Ovary (tissue), 3 donors: ENCODE results near the gene SBK3.

Experiments used
- EP300 ChIP-seq: sonication (generic); formaldehyde crosslinking; IDR thresholded peaks from one replicate; pipeline ENCODE4 v1.6.1; 2017; ENCODE audit warnings: antibody characterized with exemption
- POLR2A ChIP-seq: fragments of 450-650 bp; IDR thresholded peaks from one replicate; pipeline ENCODE4 v1.6.1; 2017; ENCODE audit warnings: antibody characterized with exemption, mild to moderate bottlenecking, moderate library complexity
- TF ChIP-seq, protein P1 (sequence below), 3 donors: fragments of 450-650 bp in 2 of 3; fragments of 200-600 bp in 1 of 3; IDR thresholded peaks; one replicate each; pipeline versions ENCODE4 v1.5.1 to v1.8.0; 2016 to 2022; ENCODE audit warnings: antibody characterized with exemption in 3 of 3, mild to moderate bottlenecking in 1 of 3
- donor health status: DM: no; HTN: no; CAD: no.

DNA sequence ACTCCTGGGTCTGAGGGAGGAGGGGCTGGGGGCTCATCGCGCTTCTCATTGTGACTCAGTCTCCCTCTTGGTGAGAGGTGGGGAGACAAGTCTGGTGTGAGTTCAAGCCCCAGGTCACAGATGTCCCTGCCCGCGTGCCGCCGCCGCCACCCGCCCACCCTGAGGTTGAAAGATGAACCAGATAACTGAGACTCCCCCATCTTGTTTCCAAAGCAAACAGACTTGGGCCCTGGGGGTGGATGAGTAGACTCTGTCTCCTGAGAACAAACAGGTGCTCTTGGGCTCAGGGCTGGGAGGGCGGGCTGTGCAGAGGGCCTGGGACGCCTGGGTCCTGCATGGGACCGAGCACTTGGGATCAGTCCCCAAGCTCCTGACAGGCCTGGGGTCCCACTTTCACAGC lies 9.0 kb downstream of the SBK3 start:
- TF ChIP-seq, protein P1, sequence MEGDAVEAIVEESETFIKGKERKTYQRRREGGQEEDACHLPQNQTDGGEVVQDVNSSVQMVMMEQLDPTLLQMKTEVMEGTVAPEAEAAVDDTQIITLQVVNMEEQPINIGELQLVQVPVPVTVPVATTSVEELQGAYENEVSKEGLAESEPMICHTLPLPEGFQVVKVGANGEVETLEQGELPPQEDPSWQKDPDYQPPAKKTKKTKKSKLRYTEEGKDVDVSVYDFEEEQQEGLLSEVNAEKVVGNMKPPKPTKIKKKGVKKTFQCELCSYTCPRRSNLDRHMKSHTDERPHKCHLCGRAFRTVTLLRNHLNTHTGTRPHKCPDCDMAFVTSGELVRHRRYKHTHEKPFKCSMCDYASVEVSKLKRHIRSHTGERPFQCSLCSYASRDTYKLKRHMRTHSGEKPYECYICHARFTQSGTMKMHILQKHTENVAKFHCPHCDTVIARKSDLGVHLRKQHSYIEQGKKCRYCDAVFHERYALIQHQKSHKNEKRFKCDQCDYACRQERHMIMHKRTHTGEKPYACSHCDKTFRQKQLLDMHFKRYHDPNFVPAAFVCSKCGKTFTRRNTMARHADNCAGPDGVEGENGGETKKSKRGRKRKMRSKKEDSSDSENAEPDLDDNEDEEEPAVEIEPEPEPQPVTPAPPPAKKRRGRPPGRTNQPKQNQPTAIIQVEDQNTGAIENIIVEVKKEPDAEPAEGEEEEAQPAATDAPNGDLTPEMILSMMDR (IDR thresholded peaks at IDR 0.05), result no peak
- TF ChIP-seq EP300 (no peak), POLR2A (no peak)
